ENCODE measurements around the gene KCNN1.
A peak's percentile ranks its signal among the peaks of the same experiment; 100 is the strongest.

The KCNN1 gene

GRCh38 chr19:18007044-18007916, 40.4 kb downstream of the KCNN1 start:
- TF ChIP-seq, protein P1, sequence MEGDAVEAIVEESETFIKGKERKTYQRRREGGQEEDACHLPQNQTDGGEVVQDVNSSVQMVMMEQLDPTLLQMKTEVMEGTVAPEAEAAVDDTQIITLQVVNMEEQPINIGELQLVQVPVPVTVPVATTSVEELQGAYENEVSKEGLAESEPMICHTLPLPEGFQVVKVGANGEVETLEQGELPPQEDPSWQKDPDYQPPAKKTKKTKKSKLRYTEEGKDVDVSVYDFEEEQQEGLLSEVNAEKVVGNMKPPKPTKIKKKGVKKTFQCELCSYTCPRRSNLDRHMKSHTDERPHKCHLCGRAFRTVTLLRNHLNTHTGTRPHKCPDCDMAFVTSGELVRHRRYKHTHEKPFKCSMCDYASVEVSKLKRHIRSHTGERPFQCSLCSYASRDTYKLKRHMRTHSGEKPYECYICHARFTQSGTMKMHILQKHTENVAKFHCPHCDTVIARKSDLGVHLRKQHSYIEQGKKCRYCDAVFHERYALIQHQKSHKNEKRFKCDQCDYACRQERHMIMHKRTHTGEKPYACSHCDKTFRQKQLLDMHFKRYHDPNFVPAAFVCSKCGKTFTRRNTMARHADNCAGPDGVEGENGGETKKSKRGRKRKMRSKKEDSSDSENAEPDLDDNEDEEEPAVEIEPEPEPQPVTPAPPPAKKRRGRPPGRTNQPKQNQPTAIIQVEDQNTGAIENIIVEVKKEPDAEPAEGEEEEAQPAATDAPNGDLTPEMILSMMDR (IDR thresholded peaks at IDR 0.05), result peak; percentile 97
- TF ChIP-seq ZFX (IDR thresholded peaks at IDR 0.05; ENCODE audit: borderline replicate concordance), result no peak
- peak overlapping the region; percentile 63 for H3K27ac ChIP-seq

GRCh38 chr19:18007917-18008673, 41.2 kb downstream of the KCNN1 start, which contains the start of gene ARRDC2:
TSS of gene ARRDC2 (plus strand) at chr19:18008170. CDS start at chr19:18008311, 141 bp downstream.
- TF ChIP-seq, protein P1 (IDR thresholded peaks at IDR 0.05), result no peak
- TF ChIP-seq ZFX (IDR thresholded peaks at IDR 0.05; ENCODE audit: borderline replicate concordance), result no peak
- peak within 1 kb of the TSS; percentile 63 for H3K27ac ChIP-seq

DNA sequence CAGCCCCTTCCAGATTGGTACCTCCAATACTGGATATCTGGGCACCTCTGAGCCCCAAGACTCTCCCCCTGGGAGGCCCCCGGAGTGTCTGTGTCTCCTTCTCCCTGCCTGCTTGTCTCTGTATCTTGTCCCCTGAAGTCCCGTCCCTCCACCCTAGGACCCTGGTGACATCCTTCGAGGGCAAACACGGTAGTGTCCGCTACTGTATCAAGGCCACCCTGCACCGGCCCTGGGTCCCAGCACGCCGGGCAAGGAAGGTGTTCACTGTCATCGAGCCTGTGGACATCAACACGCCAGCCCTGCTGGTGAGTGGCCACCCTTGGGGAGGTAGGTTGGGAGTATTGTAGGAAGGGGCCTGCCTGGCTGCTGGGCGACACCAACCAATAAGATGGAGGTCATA, 41.9 kb downstream of the KCNN1 start:
- TF ChIP-seq, protein P1 (IDR thresholded peaks at IDR 0.05), result no peak
- no peak for TF ChIP-seq ZFX (IDR thresholded peaks at IDR 0.05; ENCODE audit: borderline replicate concordance)

DNA sequence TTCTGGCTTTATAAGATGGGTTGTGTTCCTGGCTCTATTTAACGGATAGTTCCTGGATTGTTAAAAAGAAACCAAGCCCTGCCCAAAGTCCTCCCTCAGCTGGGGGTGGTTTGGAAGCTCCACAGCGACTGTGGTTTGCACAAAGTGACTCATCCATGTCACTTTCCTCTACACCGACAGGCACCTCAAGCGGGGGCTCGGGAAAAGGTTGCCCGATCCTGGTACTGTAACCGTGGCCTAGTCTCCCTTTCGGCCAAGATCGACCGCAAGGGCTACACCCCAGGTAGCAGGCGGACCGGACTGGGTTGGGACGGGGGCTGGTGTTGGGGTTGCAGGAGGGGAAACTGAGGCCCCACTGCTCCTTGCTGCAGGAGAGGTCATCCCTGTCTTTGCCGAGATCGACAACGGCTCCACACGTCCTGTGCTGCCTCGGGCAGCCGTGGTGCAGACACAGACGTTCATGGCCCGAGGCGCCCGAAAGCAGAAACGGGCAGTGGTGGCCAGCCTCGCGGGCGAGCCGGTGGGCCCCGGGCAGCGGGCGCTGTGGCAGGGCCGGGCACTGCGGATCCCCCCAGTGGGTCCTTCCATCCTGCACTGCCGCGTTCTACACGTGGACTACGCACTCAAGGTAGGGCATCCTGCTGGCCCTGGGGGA, 42.6 kb downstream of the KCNN1 start:
- no peak overlapping the region; the same call in 1 of the 2 replicates for H3K27ac ChIP-seq
- TF ChIP-seq, protein P1 (IDR thresholded peaks at IDR 0.05), result no peak

More for the DNA sequence above, 41.9 kb downstream of the KCNN1 start:
- no peak overlapping the region; the same call in 1 of the 2 replicates for H3K27ac ChIP-seq

- no peak overlapping the region for H3K27ac ChIP-seq
- no peak for TF ChIP-seq ZFX (IDR thresholded peaks at IDR 0.05; ENCODE audit: borderline replicate concordance)
- TF ChIP-seq, protein P1 (IDR thresholded peaks at IDR 0.05), result no peak
These were observed 43.2 kb downstream of the KCNN1 start for GRCh38 chr19:18010149-18010548.

GRCh38 chr19:18013210-18014111, 46.6 kb downstream of the KCNN1 start:
- no peak overlapping the region for H3K27ac ChIP-seq
- TF ChIP-seq, protein P1 (IDR thresholded peaks at IDR 0.05), result no peak
- TF ChIP-seq ZFX (IDR thresholded peaks at IDR 0.05; ENCODE audit: borderline replicate concordance), result no peak
